Right lobe of liver (tissue), 4 donors: ENCODE results near the gene SNX30.

Experiments
- CTCF ChIP-seq, 4 donors: fragments of 200-600 bp in 3 of 4; fragments of 450-650 bp in 1 of 4; IDR thresholded peaks; one replicate each; pipeline versions ENCODE4 v1.5.1 to v1.8.0; 2016 to 2022; ENCODE audit warnings: antibody characterized with exemption in 4 of 4, mild to moderate bottlenecking in 2 of 4
- POLR2A ChIP-seq: fragments of 450-650 bp; IDR thresholded peaks from one replicate; pipeline ENCODE4 v1.6.1; 2017; ENCODE audit warnings: antibody characterized with exemption, mild to moderate bottlenecking
- donor health status: DM: no; HTN: no; CAD: no.
- donor health status: DM: no; HTN: no; CAD: no.
- donor health status: DM: no; HTN: yes; CAD: no.

GRCh38 chr9:112894699-112895098, 144.1 kb downstream of the SNX30 start:
- no peak for TF ChIP-seq CTCF (IDR thresholded peaks at IDR 0.05)
- no peak for TF ChIP-seq POLR2A
